Measurements from ENCODE around the gene RALGDS. TPM values are rescaled to one million over a fixed set of nuclear protein-coding genes. Genes with fewer than 3 reads are reported as not detected.

RALGDS gene
- total and polyA plus RNA-seq, 9 of the 15 experiments (the other 6 are each of a cell fraction or from before 2014, with no cell fraction given): 0.75 to 43.3 (median 27.1) TPM

- no peak for TF ChIP-seq REST (IDR thresholded peaks at IDR 0.05; ENCODE audit: borderline replicate concordance)
- TF ChIP-seq REST (CRISPR knock-in tag; IDR thresholded peaks at IDR 0.05; ENCODE audit: low read depth): no peak
- no peak for TF ChIP-seq HES1 (IDR thresholded peaks at IDR 0.05; ENCODE audit: low read depth)
- TF ChIP-seq HLTF (IDR thresholded peaks at IDR 0.05): no peak
- TF ChIP-seq TARDBP (IDR thresholded peaks at IDR 0.05): no peak
- TF ChIP-seq GTF2B (IDR thresholded peaks at IDR 0.05; ENCODE audit: extremely low read depth, insufficient read length): no peak
- TF ChIP-seq ZNF589 (CRISPR knock-in tag; IDR thresholded peaks at IDR 0.05; ENCODE audit: low read depth): no peak
- no peak for TF ChIP-seq CBFA2T3 (IDR thresholded peaks at IDR 0.05)
Measured at GRCh38 chr9:133088146-133088750, 32.8 kb downstream of the RALGDS start (continued).
